ENCODE measurements around the gene ZSCAN12. TPM values are rescaled to one million over a fixed set of nuclear protein-coding genes. Genes with fewer than 3 reads are reported as not detected.
A peak's percentile ranks its signal among the peaks of the same experiment; 100 is the strongest.
"Not testable (repeated sequence)": the region's sequence is repeated elsewhere in the genome, so short reads cannot be mapped to it uniquely, and the experiment has no call there.

The ZSCAN12 gene
- polyA plus RNA-seq (ENCODE audit: insufficient read depth in 1 of 5, insufficient read length in 5 of 5, low replicate concordance in 1 of 5), result 10 to 100 TPM; 10.4 to 20.6 (median 18.4) TPM
- long read RNA-seq, donor 1, partial matches to known transcripts, result 5 of 5 reads
- long read RNA-seq, donor 1, other reads (novel, unspliced or antisense), result 0 of 5 reads
- long read RNA-seq, donor 2, result 0 reads
- long read RNA-seq, donor 3, partial matches to known transcripts, result 5 of 5 reads
- long read RNA-seq, donor 3, other reads (novel, unspliced or antisense), result 0 of 5 reads
- long read RNA-seq, donor 4, result 0 reads
- long read RNA-seq, donor 5, full-length matches to known transcripts, result 1 of 8 reads
- long read RNA-seq, donor 5, partial matches to known transcripts, result 7 of 8 reads
- long read RNA-seq, donor 5, other reads (novel, unspliced or antisense), result 0 of 8 reads
- long read RNA-seq, donor 6, partial matches to known transcripts, result 0 of 3 reads
- long read RNA-seq, donor 6, other reads (novel, unspliced or antisense), result 0 of 3 reads
- long read RNA-seq, donor 7, partial matches to known transcripts, result 0 of 1 reads
- long read RNA-seq, donor 7, other reads (novel, unspliced or antisense), result 0 of 1 reads
- long read RNA-seq, donor 8, result 0 reads

DNA sequence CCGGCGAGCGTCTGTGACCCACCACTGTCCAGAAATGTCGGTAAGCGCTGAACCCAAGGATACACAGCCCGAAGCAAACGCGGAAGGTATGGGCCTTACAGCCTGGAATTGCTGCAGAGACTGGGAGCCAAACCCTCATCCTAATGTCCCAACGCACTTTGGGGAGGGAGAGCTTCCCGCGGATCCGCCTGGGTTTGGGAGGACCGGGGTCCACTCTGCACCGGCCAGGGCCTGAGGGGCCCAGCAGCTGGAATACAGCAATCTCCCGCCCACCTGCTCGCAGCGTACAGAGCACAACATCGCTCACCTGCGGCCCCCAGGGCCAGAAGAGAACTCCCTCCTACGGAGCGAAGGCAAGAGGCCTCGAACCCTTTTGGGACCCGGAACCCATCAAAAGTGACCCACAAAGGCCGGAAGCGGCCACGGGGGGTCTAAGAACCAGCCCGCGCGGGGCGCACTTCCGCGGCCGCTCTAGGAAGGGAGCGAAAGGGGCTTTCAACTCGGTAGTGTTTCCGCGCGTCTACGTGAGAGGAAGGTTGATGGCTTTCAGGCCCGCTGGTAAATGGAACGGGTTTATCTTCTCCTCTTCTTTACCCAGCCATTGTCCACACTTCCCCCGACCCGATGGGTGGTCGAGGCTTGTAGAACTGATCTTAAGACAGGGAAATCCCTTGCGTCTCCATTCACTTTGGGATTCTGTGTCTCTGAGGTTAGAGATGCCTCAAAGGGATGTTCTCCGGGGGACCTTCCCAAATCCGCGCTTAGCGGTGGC, at the start of gene ZSCAN12:
TSS of gene ZSCAN12 (minus strand) at position 398 of the 772 bp plus-strand sequence. CDS start 1,342 bp downstream, outside the sequence.
- DNase-seq, result peak; percentile 87 to 88

- no peak for DNase-seq
These were observed 49.5 kb upstream of the ZSCAN12 start for GRCh38 chr6:28449056-28449455.

DNA sequence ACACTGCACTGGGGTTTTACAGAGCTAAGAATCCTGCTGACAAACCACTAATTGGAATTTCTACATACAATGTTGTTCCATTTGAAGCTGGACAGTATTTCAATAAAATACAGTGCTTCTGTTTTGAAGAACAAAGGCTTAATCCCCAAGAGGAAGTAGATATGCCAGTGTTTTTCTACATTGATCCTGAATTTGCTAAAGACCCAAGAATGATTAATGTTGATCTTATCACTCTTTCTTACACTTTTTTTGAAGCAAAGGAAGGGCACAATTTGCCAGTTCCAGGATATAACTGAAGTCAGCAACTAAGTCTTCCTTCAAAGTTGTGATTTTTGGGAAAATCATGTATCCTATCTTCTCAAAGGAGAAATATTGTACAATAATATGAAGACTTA, 48.0 kb upstream of the ZSCAN12 start:
- DNase-seq, result not testable (repeated sequence)

GRCh38 chr6:28446818-28447511, 47.4 kb upstream of the ZSCAN12 start:
- peak; percentile 7 to 24 for DNase-seq

DNA sequence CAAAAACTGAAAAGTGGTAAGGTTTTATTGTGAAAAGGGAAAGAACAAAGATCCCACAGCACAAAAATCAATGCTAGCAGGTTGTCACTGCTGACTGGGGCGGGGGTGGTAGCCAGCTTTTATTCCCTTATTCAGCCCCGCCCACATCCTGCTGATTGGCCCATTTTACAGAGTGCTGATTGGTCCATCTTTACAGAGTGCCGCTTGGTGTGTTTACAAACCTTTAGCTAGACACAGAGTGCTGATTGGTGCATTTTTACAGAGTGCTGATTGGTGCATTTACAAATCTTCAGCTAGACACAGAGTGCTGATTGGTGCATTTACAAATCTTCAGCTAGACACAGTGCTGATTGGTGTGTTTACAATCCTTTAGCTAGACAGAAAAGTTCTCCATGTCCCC, 45.2 kb upstream of the ZSCAN12 start:
- DNase-seq, result not testable (repeated sequence)

DNA sequence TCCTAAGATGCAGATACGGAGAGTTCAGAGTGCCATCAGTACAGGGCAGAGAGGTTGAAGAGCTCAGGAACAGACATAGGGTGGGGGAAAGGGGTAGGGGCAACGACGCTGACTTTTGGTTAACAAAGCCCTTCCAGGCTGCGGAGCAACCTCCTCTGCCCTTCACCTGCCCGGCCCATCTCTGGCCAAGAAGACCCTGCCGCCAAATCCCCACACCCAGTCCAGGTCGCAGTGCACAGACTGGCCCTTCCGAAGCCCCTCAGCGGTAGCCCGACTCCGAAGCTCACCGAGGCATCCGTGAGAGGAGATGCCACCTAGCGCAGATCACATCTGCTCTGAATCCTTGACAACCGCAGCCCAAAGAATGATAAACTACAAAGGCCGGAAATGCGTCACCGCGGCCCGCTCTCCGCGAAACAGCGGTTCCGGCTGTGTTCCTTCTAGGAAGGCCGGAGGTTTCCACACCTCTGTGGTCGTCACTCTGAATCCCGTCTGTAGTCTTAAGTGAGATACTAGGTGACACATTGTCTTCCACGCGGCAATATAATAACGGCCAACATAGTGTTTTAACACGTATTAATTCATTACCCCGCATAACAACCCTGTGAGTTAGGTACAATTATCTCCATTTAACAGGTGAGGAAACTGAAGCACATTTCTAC, 43.7 kb upstream of the ZSCAN12 start, which contains the start of gene ZSCAN23:
TSS of gene ZSCAN23 (minus strand) at position 380 of the 662 bp plus-strand sequence. CDS start 7,225 bp downstream, outside the sequence.
- peak; percentile 78 to 81 for DNase-seq

DNA sequence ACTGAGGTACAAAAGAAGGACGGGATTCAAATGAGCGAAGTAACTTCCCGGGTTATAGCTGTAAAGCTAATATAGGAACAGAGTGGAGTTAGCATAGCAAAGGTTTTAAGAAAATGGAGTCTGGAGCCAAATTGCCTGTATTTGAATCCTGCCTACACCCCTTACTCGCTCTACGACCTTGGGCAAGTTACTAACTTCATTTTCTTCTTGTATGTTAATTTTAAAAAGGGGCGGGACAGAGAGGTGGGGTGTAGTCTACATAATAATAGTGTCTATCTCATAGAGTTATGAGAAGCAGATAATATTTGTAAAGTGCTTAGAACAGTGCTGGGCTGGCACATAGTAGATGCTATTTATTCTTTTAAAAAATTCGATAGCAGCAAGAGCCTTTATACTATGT, 43.0 kb upstream of the ZSCAN12 start:
- no peak for DNase-seq

DNA sequence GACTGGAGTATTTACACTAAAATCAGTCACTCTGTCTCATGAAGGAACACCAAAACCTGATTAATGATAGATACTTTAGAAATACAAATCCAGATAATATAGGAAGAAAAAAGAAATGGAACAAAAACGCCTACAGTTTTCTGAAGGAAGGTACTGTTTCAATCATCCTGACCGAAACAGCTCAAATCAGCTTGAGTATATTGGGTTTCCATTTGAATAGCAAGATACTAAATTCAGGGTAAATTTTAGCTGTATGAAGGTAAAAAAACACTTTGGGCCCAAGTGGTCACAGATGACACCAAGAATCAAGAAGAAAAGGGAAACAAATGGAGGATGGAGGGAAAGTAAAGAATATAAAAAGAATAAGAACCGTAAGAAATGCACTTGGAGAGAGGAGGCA, 36.9 kb upstream of the ZSCAN12 start:
- no peak for DNase-seq

DNA sequence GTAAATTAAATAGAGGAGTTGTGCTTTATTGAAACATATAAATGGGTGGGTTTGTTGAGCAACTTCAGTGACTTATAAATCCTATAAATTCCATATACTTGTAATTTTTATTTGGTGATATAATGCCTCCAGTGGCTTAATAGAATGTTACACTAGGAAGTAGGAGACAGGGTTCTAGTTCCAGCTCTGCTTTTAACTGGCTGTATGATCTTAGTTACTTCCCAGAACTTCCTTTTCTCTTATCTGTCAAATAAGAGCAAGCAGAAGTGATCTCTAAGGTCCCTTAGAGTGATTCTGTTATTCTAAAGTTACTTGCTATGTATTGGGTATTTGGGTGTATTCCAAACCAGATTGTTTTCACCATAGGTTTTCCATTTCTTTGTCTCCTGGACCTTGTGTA, 33.6 kb upstream of the ZSCAN12 start:
- DNase-seq, result no peak

GRCh38 chr6:28429781-28430180, 30.2 kb upstream of the ZSCAN12 start:
- no peak for DNase-seq

DNA sequence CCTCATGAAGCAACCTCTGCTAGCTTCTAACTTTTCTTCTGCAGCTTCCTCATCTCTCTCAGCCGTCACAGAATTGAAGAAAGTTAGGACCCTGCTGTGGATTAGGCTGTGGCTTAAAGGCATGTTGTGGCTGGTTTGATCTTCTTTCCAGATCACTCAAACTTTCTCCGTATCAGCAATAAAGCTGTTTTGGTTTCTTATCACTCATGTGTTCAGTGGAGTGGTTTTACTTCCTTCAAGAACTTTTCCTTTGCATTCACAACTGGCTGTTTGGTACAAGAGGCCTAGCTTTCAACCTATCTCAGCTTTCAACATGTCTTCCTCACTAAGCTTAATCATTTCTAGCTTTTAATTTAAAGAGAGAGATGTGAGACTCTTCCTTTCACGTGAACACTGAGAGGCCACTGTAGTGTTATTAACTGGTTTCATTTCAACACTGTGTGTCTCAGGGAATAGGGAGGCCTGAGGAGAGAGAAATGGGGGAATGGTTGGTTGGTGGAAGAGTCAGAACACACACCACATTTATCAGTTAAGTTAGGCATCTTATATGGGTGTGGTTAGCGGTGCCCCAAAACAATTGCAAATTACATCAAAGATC, 26.5 kb upstream of the ZSCAN12 start:
- DNase-seq, result no peak

DNA sequence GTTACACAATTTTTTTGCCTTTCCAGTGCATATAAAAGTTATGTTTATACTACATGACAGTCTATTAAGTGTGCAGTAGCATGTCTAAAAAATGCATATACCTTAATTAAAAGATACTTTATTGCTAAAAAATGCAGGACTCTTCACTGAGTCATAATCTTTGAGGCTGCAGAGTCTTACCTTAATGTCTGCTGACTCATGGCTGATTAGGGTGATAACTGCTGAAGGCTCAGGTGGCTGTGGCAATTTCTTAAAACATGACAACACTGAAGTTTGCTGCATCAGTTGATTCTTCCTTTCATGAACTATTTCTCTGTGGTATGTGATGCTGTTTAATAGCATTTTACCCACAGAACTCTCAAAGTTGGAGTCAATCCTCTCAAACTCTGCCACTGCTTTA, 24.6 kb upstream of the ZSCAN12 start:
- DNase-seq, result no peak

GRCh38 chr6:28423546-28423945, 24.0 kb upstream of the ZSCAN12 start:
- DNase-seq, result no peak

DNA sequence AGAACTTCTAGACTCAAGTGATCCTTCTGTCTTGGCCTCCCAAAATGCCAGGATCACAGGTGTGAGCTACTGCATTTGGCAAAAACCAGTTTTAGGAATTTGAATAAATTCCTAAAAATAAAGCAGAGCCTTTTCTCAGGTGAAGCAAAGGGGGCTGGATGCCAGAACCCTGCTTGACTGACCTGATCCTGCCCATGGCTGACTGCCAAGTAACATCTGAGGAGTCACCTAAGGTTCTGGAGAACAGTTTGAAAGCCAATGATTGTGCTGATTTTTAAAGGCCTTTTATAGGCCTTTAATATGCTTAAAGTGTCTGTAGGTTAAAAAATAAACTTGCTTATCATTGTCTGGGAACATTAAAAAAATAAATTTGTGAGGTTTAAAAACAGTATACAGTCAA, 14.1 kb upstream of the ZSCAN12 start:
- no peak for DNase-seq

DNA sequence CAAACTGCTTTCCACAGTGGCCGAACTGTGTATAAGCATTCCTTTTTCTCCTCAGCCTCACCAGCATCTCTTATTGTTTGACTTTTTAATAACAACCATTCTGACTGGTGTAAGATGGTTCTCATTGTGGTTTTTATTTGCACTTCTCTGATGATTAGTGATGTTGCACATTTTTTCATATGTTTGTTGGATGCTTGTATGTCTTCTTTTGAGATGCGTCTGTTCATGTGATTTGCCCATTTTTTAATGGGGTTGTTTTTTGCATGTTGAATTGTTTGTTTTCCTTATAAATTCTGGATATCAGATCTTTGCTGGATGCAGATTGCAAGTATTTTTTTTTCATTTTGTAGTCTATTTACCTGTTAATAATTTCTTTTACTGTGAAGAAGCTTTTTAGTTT, 11.2 kb upstream of the ZSCAN12 start:
- no peak for DNase-seq

GRCh38 chr6:28408076-28408802, 8.7 kb upstream of the ZSCAN12 start:
- DNase-seq, result no peak

- no peak for DNase-seq
These were observed 7.9 kb upstream of the ZSCAN12 start for GRCh38 chr6:28407401-28407800.

DNA sequence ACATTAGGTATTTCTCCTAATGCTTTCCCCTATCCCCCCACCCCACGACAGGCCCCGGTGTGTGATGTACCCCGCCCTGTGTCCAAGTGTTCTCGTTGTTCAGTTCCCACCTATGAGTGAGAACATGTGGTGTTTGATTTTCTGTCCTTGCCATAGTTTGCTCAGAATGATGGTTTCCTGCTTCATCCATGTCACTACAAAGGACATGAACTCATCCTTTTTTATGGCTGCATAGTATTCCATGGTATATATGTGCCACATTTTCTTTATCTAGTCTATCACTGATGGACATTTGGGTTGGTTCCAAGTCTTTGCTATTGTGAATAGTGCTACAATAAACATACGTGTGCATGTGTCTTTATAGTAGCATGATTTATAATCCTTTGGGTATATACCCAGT, 4.4 kb upstream of the ZSCAN12 start:
- DNase-seq, result not testable (repeated sequence)

DNA sequence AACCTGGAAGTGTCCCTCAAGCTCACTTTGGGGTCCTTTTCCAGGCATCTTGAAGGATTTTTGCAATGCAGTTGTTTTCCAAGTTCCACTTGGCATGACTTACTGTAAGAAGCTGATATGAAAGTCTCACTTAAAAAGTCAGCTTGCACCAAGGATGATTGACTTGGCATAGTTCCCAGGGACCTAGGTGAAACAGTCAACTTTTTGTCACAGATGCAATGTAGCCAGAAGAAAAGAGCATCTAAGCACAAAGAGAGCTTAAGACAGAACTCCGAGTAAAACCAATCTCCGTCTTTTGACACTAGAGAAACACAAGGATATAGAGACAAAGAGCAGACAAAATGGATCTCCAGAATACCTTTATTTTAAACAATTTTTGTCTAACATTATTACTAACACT, 2.6 kb upstream of the ZSCAN12 start:
- DNase-seq, result no peak

- no peak for DNase-seq
These were observed 1.6 kb upstream of the ZSCAN12 start for GRCh38 chr6:28401172-28401571.
